GM12865 (cell line): ENCODE results near the gene SAG.
A peak's percentile ranks its signal among the peaks of the same experiment; 100 is the strongest.

ENCODE experiments used
- DNase-seq: peaks from one replicate; pipeline ENCODE4 v3.0.0; 2010; ENCODE audit warnings: low read depth
- H3K4me3 ChIP-seq: 2 replicates; pipeline ENCODE4 v1.5.1; 2011; ENCODE audit warnings: mild to moderate bottlenecking, low read depth, low read length, control low read depth
- TF ChIP-seq, protein P1 (sequence below): IDR thresholded peaks from 2 replicates; pipeline ENCODE4 v1.5.1; 2011; ENCODE audit warnings: low read length, control low read depth, low read depth, inconsistent platforms; ENCODE audit not compliant: insufficient read depth; ENCODE audit errors: missing control alignments

The SAG gene

DNA sequence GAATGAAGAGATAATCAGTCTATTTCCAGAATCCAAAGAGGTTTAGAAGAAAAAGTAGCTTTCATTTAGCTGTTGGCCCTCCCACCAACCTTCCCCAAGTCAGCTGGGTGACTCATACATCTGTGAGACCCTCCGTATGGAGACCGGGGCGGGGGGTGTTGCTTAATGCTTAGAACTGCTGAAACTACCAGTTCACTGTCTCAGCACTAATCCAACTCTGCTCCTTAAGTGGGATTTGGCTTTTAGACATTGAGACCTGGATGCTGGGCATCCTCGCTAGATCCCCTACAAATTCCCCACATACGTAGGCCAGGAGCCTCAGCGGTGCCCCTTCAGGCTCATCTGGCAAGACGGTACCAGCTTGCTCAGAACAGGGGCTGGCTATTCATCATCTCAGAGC lies at the start of gene SAG:
SAG (plus strand) TSS at position 252 of the 400 bp plus-strand sequence. CDS start 1,374 bp downstream, outside the sequence.
- TF ChIP-seq, protein P1, sequence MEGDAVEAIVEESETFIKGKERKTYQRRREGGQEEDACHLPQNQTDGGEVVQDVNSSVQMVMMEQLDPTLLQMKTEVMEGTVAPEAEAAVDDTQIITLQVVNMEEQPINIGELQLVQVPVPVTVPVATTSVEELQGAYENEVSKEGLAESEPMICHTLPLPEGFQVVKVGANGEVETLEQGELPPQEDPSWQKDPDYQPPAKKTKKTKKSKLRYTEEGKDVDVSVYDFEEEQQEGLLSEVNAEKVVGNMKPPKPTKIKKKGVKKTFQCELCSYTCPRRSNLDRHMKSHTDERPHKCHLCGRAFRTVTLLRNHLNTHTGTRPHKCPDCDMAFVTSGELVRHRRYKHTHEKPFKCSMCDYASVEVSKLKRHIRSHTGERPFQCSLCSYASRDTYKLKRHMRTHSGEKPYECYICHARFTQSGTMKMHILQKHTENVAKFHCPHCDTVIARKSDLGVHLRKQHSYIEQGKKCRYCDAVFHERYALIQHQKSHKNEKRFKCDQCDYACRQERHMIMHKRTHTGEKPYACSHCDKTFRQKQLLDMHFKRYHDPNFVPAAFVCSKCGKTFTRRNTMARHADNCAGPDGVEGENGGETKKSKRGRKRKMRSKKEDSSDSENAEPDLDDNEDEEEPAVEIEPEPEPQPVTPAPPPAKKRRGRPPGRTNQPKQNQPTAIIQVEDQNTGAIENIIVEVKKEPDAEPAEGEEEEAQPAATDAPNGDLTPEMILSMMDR = no peak
- no peak for DNase-seq

DNA sequence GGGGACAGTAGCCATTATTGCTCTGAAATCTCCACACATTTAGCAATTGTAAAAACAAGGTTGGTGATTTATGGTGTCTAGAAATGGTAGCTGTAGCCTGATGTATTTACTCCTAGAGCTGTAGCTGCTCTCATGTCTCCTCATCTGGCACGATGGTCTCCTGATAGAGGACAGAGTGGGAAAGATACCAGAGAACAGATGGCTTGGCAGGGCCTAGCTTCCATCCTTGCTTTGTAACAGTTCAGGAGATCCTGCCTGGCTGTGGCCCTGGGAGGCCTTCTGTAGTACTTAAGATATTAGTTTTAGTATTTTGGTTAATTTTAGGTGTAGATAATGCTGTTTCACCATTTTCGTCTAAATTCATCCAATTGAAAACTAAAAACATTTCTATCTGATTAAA lies 49.4 kb upstream of the SAG start:
- TF ChIP-seq, protein P1 = no peak
- DNase-seq = no peak

More for the DNA sequence above, at the start of gene SAG:
- H3K4me3 ChIP-seq = no peak within 1 kb of the TSS

DNA sequence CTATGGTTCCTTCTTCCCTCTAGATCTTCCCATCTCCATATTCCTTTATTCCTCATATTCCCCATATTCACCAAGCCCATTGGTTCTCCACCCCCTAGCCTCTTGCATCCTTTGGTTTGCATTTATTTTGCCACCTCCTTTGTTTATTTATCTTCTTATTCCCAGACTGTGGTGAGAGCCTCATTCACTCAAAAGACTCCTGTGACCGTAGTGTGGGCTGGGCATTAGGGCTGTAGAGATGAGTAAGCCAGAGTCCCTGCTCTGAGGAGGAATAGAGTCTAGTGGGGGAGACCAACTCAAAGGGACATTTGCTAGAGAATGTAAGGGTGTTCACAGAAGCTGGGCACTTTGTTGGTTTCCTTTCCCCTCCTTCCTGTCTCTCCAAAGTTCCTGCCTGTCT lies 47.9 kb upstream of the SAG start:
- H3K4me3 ChIP-seq = no peak overlapping the region
- DNase-seq = no peak
- TF ChIP-seq, protein P1 = no peak

More for the DNA sequence above, 49.4 kb upstream of the SAG start:
- H3K4me3 ChIP-seq = no peak overlapping the region

DNA sequence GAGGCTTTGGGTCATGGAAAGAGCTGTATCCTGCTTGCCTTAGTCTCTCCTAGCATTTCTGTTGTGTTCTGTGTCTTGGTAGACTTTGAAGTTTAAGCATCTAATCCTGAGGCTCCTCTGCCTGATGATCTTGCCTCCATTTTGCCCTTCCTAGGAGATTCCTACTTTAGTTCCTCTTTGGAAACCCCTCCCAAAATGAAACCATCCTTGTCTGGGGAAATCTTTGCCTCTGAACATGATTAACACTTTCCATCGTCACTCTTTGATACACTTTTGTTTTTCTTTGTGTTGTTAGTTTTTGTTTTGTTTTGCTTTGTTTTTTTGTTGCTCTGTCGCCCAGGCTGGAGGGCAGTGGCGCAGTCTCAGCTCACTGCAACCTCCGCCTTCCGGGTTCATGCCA lies 47.0 kb upstream of the SAG start:
- TF ChIP-seq, protein P1 = no peak
- H3K4me3 ChIP-seq = no peak overlapping the region
- DNase-seq = no peak

DNA sequence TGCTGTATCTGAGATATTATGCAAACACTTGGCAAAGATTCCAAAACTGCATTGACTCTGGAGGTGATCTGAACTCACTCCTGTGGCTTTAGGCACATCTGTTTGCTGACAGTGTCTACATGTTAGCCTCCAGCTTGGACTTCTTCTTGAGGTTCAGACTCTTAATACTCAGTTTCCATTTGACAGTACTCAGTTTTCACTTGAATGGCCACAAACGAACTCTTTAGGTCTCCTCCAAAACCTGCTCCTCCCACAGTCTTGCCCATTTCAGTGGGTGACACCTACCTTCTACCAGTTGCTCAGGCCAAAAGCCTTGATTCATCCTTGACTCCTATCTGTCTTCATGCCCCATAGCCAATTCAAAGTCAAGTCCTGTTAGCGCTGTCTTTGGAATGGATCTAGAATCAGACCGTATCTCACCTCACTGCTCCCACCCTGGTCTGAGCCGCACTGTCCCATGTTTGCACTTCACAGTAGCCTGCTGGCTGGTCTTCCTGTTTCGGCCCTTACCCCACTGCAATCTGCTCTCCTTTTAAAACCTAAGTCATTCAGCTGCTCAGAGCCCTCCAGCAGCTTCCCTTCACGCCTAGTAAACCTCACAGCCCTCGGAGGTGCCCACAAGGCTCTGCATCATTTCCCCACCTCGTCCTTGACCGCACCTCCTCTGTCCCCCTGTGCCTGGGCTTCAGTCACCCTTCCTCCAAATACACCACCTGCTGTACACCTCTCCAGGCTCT lies 45.6 kb upstream of the SAG start:
- peak; percentile 65 for DNase-seq
- TF ChIP-seq, protein P1 = no peak
- H3K4me3 ChIP-seq = no peak overlapping the region

DNA sequence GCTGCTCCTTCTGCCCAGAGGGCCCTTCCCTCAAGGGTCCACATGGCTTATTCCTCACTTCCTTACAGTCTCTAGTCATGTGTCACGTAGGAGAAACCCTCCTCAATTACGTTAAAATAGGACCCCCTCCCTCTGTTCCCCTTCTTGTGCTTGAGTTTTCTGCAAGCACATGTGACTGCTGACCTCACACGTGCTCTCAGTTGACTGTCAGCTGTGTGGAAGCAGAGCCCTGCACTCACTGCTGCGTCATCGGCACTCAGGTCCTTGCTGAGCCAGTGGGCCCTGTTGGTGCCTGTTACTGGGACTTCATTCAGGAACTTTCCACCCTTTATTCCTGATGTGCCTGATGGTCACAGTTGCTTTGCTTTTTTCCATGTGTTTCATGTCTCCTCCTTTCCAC lies 45.1 kb upstream of the SAG start:
- TF ChIP-seq, protein P1 = no peak
- DNase-seq = no peak

More for the DNA sequence above, 45.1 kb upstream of the SAG start:
- no peak overlapping the region for H3K4me3 ChIP-seq
